HCT116 (cell line): ENCODE data around the gene UTS2B. TPM values are rescaled to one million over a fixed set of nuclear protein-coding genes. Genes with fewer than 3 reads are reported as not detected.

Experiments
- ATAC-seq: fragments of 200-7000 bp; cut with Tn5 transposase; 2 replicates; pipeline ENCODE4 v1.9.1; 2020; ENCODE audit warnings: mild to moderate bottlenecking, moderate library complexity
- BruUV-seq: library from RNA; stranded (reverse); fragments of 400-500 nt; replicated peaks from 2 replicates; lab custom pipeline; 2021; lab: Mats Ljungman, UMichigan
- CTCF ChIA-PET: fragments of 300-600 bp; sonication (Branson Sonifier 250); formaldehyde crosslinking; loops from one replicate; lab custom pipeline; 2021; ENCODE audit warnings: antibody characterized with exemption; lab: Charles Lee
- POLR2A ChIA-PET: fragments of 300-600, 350-600 bp; sonication (Branson Sonifier 250); formaldehyde crosslinking; loops from one replicate; lab custom pipeline; 2021; ENCODE audit warnings: antibody characterized with exemption; lab: Charles Lee
- RAD21 ChIA-PET, 2 experiments: fragments of 300-600 bp; sonication (Branson Sonifier 250); formaldehyde crosslinking; loops; one replicate each; lab custom pipeline; 2023; ENCODE audit warnings: low total read pairs in 2 of 2; ENCODE audit not compliant: uncharacterized antibody in 2 of 2, unreplicated experiment in 2 of 2, low non-redundant PET in 1 of 2; lab: Charles Lee
- DNase-seq: peaks from one replicate; pipeline ENCODE4 v3.0.0-alpha.2; 2010; ENCODE audit warnings: low read depth, low spot score
- H2AFZ ChIP-seq: fragments of 200-600 bp; shearing (Covaris generic), sonication (generic); 2 replicates; pipeline ENCODE4 v1.6.1; 2017; ENCODE audit warnings: low read depth, mixed run types, mixed read lengths, antibody characterized with exemption, low read length; ENCODE audit not compliant: poor library complexity, severe bottlenecking
- H3K27ac ChIP-seq: 2 replicates; pipeline ENCODE4 v1.5.1; 2012; ENCODE audit warnings: low read depth, low read length
- H3K27me3 ChIP-seq: fragments of 200-600 bp; sonication (generic); 2 replicates; pipeline ENCODE4 v1.6.1; 2016; ENCODE audit warnings: mixed run types, low read length, mixed read lengths; ENCODE audit not compliant: insufficient read depth
- H3K36me3 ChIP-seq, 2 experiments: fragments of 200-500 bp in 1 of 2; fragments of 200-600 bp in 1 of 2; sonication (Bioruptor generic) in 1 of 2; sonication (generic) in 1 of 2; 2 replicates each; pipeline versions ENCODE4 v1.5.1 to v1.6.1; 2014 to 2016; ENCODE audit warnings: low read length in 2 of 2, inconsistent platforms in 1 of 2, mixed read lengths in 1 of 2, mixed run types in 1 of 2; ENCODE audit not compliant: insufficient read depth in 2 of 2, control insufficient read depth in 1 of 2
- H3K4me1 ChIP-seq, 2 experiments: fragments of 200-600 bp in 1 of 2; sonication (generic) in 1 of 2; 2 replicates each; pipeline versions ENCODE4 v1.5.1 to v1.6.1; 2012 to 2017; ENCODE audit warnings: low read length in 2 of 2, inconsistent platforms in 1 of 2, mild to moderate bottlenecking in 1 of 2, mixed read lengths in 1 of 2, mixed run types in 1 of 2, moderate library complexity in 1 of 2; ENCODE audit not compliant: insufficient read depth in 2 of 2, control insufficient read depth in 1 of 2
- H3K4me2 ChIP-seq: fragments of 200-600 bp; sonication (generic); 2 replicates; pipeline ENCODE4 v1.6.1; 2017; ENCODE audit warnings: mixed run types, low read length, mixed read lengths
- H3K4me3 ChIP-seq, 2 experiments: fragments of 200-600 bp in 1 of 2; sonication (generic) in 1 of 2; replicated peaks in 1 of 2; 2 replicates each; pipeline ENCODE4 v1.5.1; 2011 to 2016; ENCODE audit warnings: low read length in 2 of 2, control low read depth in 1 of 2, low read depth in 1 of 2, mild to moderate bottlenecking in 1 of 2, mixed read lengths in 1 of 2, mixed run types in 1 of 2
- H3K79me2 ChIP-seq: fragments of 200-600 bp; sonication (generic); 2 replicates; pipeline ENCODE4 v1.6.1; 2017; ENCODE audit warnings: mild to moderate bottlenecking, mixed run types, low read length, moderate library complexity, mixed read lengths; ENCODE audit not compliant: insufficient read depth
- H3K9ac ChIP-seq: fragments of 200-600 bp; sonication (generic); 2 replicates; pipeline ENCODE4 v1.6.1; 2016; ENCODE audit warnings: low read length, mixed read lengths
- H3K9me2 ChIP-seq: fragments of 200-600 bp; sonication (generic), shearing (Covaris generic); 2 replicates; pipeline ENCODE4 v1.6.1; 2017; ENCODE audit warnings: mixed run types, mild to moderate bottlenecking, moderate library complexity; ENCODE audit not compliant: insufficient read depth
- H3K9me3 ChIP-seq, 2 experiments: fragments of 200-500 bp in 1 of 2; fragments of 200-600 bp in 1 of 2; sonication (Bioruptor generic) in 1 of 2; sonication (generic) in 1 of 2; 2 replicates each; pipeline ENCODE4 v1.6.1; 2014 to 2017; ENCODE audit warnings: low read length in 2 of 2, mixed read lengths in 2 of 2, inconsistent platforms in 1 of 2, low read depth in 1 of 2, mild to moderate bottlenecking in 1 of 2, mixed run types in 1 of 2, moderate library complexity in 1 of 2; ENCODE audit not compliant: control insufficient read depth in 1 of 2, insufficient read depth in 1 of 2
- H4K20me1 ChIP-seq: fragments of 200-600 bp; sonication (generic), shearing (Covaris generic); 2 replicates; pipeline ENCODE4 v1.6.1; 2017; ENCODE audit warnings: mixed run types, mild to moderate bottlenecking, moderate library complexity; ENCODE audit not compliant: insufficient read depth
- CEBPB ChIP-seq: IDR thresholded peaks from 2 replicates; pipeline ENCODE4 v1.6.1; 2012; ENCODE audit warnings: low read depth
- CTCF ChIP-seq, 3 experiments: fragments of 200-600 bp in 1 of 3; sonication (generic) in 1 of 3; IDR thresholded peaks in 2 of 3; conservative IDR thresholded peaks in 1 of 3; 2 replicates each; pipeline ENCODE4 v1.5.1; 2012 to 2017; ENCODE audit warnings: low read depth in 2 of 3, low read length in 2 of 3, antibody characterized with exemption in 1 of 3, borderline replicate concordance in 1 of 3, control low read depth in 1 of 3, mild to moderate bottlenecking in 1 of 3, mixed read lengths in 1 of 3, mixed run types in 1 of 3, moderate library complexity in 1 of 3; ENCODE audit not compliant: insufficient read depth in 1 of 3
- EGR1 ChIP-seq: IDR thresholded peaks from 2 replicates; pipeline ENCODE4 v1.6.1; 2012; ENCODE audit warnings: low read depth
- EZH2 ChIP-seq: fragments of 200-600 bp; sonication (generic); IDR thresholded peaks from 2 replicates; pipeline ENCODE4 v1.6.1; 2017; ENCODE audit warnings: antibody characterized with exemption, mixed run types
- EZH2phosphoT487 ChIP-seq: fragments of 200-600 bp; IDR thresholded peaks from 2 replicates; pipeline ENCODE4 v1.6.1; 2018; ENCODE audit warnings: antibody characterized with exemption, borderline replicate concordance
- FOSL1 ChIP-seq: IDR thresholded peaks from 2 replicates; pipeline ENCODE4 v1.6.1; 2012; ENCODE audit warnings: low read depth
- SIN3A ChIP-seq: IDR thresholded peaks from 2 replicates; pipeline ENCODE4 v1.6.1; 2012; ENCODE audit warnings: low read depth
- SRF ChIP-seq: IDR thresholded peaks from 2 replicates; pipeline ENCODE4 v1.6.1; 2012; ENCODE audit warnings: low read depth
- TCF7L2 ChIP-seq: IDR thresholded peaks from 2 replicates; pipeline ENCODE4 v1.7.0; 2011; ENCODE audit warnings: borderline replicate concordance, inconsistent platforms; ENCODE audit not compliant: insufficient read depth, insufficient read length; ENCODE audit errors: extremely low read depth
- YY1 ChIP-seq: IDR thresholded peaks from 2 replicates; pipeline ENCODE4 v1.6.1; 2011; ENCODE audit warnings: low read length, low read depth, moderate library complexity, mild to moderate bottlenecking; ENCODE audit not compliant: insufficient replicate concordance; ENCODE audit errors: extremely low read depth
- ZFX ChIP-seq: fragments of 450-650 bp; IDR thresholded peaks from 2 replicates; pipeline ENCODE4 v1.6.1; 2017
- ZNF274 ChIP-seq: fragments of 200-500 bp; sonication (Bioruptor generic); IDR thresholded peaks from 2 replicates; pipeline ENCODE4 v1.6.1; 2014; ENCODE audit warnings: mild to moderate bottlenecking, low read depth, low read length, inconsistent platforms
- intact Hi-C: fragments of 100-400 bp; cut with micrococcal nuclease; formaldehyde crosslinking; loops from 2 replicates; pipeline ENCODE4 v1.10.0; 2022
- total RNA-seq: library from RNA; stranded (reverse); gene quantifications from one replicate; pipeline ENCODE4 v1.2.1, GENCODE V29; 2021; ENCODE audit not compliant: unreplicated experiment
- TF ChIP-seq, protein P1 (sequence below): IDR thresholded peaks from 2 replicates; pipeline ENCODE4 v1.6.1; 2012
- TF ChIP-seq, protein P2 (sequence below): IDR thresholded peaks from 2 replicates; pipeline ENCODE4 v1.6.1; 2012; ENCODE audit warnings: low read depth

The UTS2B gene
- total RNA-seq, 1 experiment from 2014 or later, result 0.59 TPM

- no peak overlapping the region for H3K4me3 ChIP-seq
- TF ChIP-seq SRF, result no peak
- no peaks in the 10 kb centered on the region for H3K79me2 ChIP-seq
- H3K9me3 ChIP-seq, result no peaks in the 10 kb centered on the region
- ATAC-seq, result no peak
- no peak for DNase-seq
- H3K27ac ChIP-seq, result no peak overlapping the region
- no peak overlapping the region for H3K9ac ChIP-seq
- H3K4me2 ChIP-seq, result no peak overlapping the region
- peaks cover 4 to 11% of the 10 kb centered on the region in 2 experiments; a peak in 2 of 4 replicates for H3K36me3 ChIP-seq
- H2AFZ ChIP-seq, result no peak overlapping the region
- POLR2A ChIA-PET, result no interaction called here
- intact Hi-C loops, result no loop called here
- H3K27me3 ChIP-seq, result no peaks in the 10 kb centered on the region
- RAD21 ChIA-PET, result no interaction called here
- no peaks in the 10 kb centered on the region for H4K20me1 ChIP-seq
- H3K4me1 ChIP-seq, result no peaks in the 10 kb centered on the region
- CTCF ChIA-PET, result no interaction called here
- no TSS peak for BruUV-seq
- no peaks in the 10 kb centered on the region for H3K9me2 ChIP-seq
These were observed 39.3 kb upstream of the UTS2B start for GRCh38 chr3:191369616-191370010.

- no peak for ATAC-seq
- no peak overlapping the region for H3K9ac ChIP-seq
- no peaks in the 10 kb centered on the region for H4K20me1 ChIP-seq
- H3K9me2 ChIP-seq, result no peaks in the 10 kb centered on the region
- no peaks in the 10 kb centered on the region for H3K79me2 ChIP-seq
- H3K4me1 ChIP-seq, result no peaks in the 10 kb centered on the region
- no peak overlapping the region for H2AFZ ChIP-seq
- peaks cover 4 to 10% of the 10 kb centered on the region in 2 experiments; a peak in 2 of 4 replicates for H3K36me3 ChIP-seq
- no peak for DNase-seq
- BruUV-seq, result no TSS peak
- ChIA-PET POLR2A (no interaction called here), CTCF (no interaction called here), RAD21 (no interaction called here)
- no peak overlapping the region for H3K27ac ChIP-seq
- no peaks in the 10 kb centered on the region for H3K9me3 ChIP-seq
- H3K4me2 ChIP-seq, result no peak overlapping the region
- H3K27me3 ChIP-seq, result no peaks in the 10 kb centered on the region
- H3K4me3 ChIP-seq, result no peak overlapping the region
- intact Hi-C loops, result no loop called here
- no peak for TF ChIP-seq SIN3A
- no peak for TF ChIP-seq ZNF274
- no peak for TF ChIP-seq EGR1
- TF ChIP-seq EZH2, result no peak
- TF ChIP-seq EZH2phosphoT487, result no peak
- no peak for TF ChIP-seq ZFX
- no peak for TF ChIP-seq CEBPB
- TF ChIP-seq, protein P1, sequence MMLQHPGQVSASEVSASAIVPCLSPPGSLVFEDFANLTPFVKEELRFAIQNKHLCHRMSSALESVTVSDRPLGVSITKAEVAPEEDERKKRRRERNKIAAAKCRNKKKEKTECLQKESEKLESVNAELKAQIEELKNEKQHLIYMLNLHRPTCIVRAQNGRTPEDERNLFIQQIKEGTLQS, result no peak
- TF ChIP-seq YY1, result no peak
- TF ChIP-seq, protein P2, sequence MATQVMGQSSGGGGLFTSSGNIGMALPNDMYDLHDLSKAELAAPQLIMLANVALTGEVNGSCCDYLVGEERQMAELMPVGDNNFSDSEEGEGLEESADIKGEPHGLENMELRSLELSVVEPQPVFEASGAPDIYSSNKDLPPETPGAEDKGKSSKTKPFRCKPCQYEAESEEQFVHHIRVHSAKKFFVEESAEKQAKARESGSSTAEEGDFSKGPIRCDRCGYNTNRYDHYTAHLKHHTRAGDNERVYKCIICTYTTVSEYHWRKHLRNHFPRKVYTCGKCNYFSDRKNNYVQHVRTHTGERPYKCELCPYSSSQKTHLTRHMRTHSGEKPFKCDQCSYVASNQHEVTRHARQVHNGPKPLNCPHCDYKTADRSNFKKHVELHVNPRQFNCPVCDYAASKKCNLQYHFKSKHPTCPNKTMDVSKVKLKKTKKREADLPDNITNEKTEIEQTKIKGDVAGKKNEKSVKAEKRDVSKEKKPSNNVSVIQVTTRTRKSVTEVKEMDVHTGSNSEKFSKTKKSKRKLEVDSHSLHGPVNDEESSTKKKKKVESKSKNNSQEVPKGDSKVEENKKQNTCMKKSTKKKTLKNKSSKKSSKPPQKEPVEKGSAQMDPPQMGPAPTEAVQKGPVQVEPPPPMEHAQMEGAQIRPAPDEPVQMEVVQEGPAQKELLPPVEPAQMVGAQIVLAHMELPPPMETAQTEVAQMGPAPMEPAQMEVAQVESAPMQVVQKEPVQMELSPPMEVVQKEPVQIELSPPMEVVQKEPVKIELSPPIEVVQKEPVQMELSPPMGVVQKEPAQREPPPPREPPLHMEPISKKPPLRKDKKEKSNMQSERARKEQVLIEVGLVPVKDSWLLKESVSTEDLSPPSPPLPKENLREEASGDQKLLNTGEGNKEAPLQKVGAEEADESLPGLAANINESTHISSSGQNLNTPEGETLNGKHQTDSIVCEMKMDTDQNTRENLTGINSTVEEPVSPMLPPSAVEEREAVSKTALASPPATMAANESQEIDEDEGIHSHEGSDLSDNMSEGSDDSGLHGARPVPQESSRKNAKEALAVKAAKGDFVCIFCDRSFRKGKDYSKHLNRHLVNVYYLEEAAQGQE, result no peak
- no peak for TF ChIP-seq FOSL1
- TF ChIP-seq CTCF (IDR thresholded peaks at IDR 0.05 in 2 of 3, conservative IDR thresholded peaks at IDR 0.05 in 1 of 3; ENCODE audit: borderline replicate concordance in 1 of 3, insufficient read depth in 1 of 3, low read depth in 2 of 3, low read length in 2 of 3), result no peak
- TF ChIP-seq SRF, result no peak
- no peak for TF ChIP-seq TCF7L2
These were observed 38.7 kb upstream of the UTS2B start for GRCh38 chr3:191368755-191369615.
